NCI-H82 (cell line): ENCODE results near the gene BCL10.

Experiments
- DNase-seq: peaks from one replicate; lab custom pipeline; 2025; lab: John Stamatoyannopoulos, UW

The BCL10 gene

DNA sequence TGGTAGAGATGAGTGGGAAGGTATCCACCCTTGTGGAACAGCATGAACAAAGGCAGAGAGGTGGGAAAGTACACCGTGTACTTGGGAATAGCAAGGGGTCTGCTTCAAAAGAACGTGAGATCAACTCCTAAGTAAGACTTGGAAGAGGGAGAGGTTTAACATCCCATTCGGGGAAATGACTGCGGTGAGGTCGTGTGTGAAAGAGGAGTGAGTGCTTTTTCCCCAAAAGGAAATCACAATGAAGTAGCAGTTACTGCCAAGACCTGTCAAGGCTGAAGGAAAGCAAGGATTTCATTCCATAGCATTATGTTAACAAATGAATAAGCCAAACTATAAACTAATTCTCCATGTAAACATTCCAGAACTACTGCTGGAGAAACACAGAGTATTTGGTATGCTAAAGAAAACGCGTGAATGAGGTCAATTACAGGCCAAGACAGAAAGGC is 55.7 kb downstream of the BCL10 start:
- no peak for DNase-seq

DNA sequence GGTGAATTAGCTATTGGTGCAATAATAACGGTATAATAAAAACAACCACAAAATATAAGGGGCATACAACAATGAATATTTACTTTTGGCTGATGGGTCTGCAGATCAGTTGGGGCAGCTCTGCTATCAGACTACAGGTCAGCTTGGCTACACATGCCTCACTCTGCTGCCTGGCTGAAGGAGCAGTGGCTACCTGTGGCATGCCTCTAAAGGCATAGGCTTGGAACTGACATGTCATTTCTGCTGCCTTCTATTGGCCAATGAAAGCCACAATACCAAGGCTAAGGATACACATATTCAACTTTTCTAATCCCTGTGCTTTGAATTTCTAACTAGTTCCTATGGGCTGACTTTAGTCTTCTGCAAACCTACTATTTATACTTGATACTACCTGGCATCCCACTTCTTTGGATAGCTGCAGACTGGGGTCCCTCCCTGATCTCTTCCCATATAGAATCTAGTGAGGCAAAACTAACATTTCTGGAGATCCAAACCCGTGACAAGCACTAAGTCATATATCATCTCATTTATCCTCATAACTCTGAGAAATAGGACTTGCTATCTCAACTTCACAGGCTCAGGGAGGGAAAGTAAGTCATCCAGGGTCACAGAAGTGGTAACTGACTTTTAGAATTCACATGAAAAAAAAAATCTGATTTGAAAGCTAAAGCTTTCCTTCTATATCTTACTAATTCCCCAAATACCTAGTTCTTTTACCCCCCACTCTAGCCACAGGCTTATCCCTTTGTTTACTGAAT is 56.4 kb downstream of the BCL10 start:
- no peak for DNase-seq

GRCh38 chr1:85216697-85217096 is 59.7 kb downstream of the BCL10 start:
- DNase-seq, result no peak
